Fibroblast of lung (primary cell): ENCODE results near the gene EWSR1. TPM values are rescaled to one million over a fixed set of nuclear protein-coding genes. Genes with fewer than 3 reads are reported as not detected.
"Not testable (repeated sequence)": the region's sequence is repeated elsewhere in the genome, so short reads cannot be mapped to it uniquely, and the experiment has no call there.

ENCODE experiments used
- DNase-seq, 2 donors: peaks; one replicate each; pipeline versions ENCODE4 v3.0.0 to v3.0.0-alpha.2; 2010; ENCODE audit warnings: low read depth in 2 of 2
- H2AFZ ChIP-seq: 2 replicates; pipeline ENCODE4 v1.5.1; 2012; ENCODE audit warnings: low read length, control low read depth, inconsistent platforms
- H3K27ac ChIP-seq: 2 replicates; pipeline ENCODE4 v1.5.1; 2011; ENCODE audit warnings: low read length, control low read depth; ENCODE audit not compliant: insufficient read depth
- H3K27me3 ChIP-seq: 2 replicates; pipeline ENCODE4 v1.5.1; 2011; ENCODE audit warnings: mild to moderate bottlenecking, low read length; ENCODE audit not compliant: control insufficient read depth, insufficient read depth
- H3K36me3 ChIP-seq: 2 replicates; pipeline ENCODE4 v1.5.1; 2011; ENCODE audit warnings: low read length; ENCODE audit not compliant: control insufficient read depth, insufficient read depth
- H3K4me1 ChIP-seq: 2 replicates; pipeline ENCODE4 v1.5.1; 2011; ENCODE audit warnings: low read length; ENCODE audit not compliant: control insufficient read depth, insufficient read depth; ENCODE audit errors: extremely low read depth
- H3K4me2 ChIP-seq: 2 replicates; pipeline ENCODE4 v1.5.1; 2011; ENCODE audit warnings: low read length, control low read depth; ENCODE audit not compliant: insufficient read depth; ENCODE audit errors: extremely low read depth
- H3K4me3 ChIP-seq, 4 experiments: fragments of 200-600 bp in 1 of 4; sonication (generic) in 1 of 4; replicated peaks in 1 of 4; 2 replicates each; pipeline ENCODE4 v1.5.1; 2011 to 2016; ENCODE audit warnings: low read length in 4 of 4, low read depth in 3 of 4, mild to moderate bottlenecking in 3 of 4, control low read depth in 2 of 4, inconsistent platforms in 1 of 4, mixed read lengths in 1 of 4; ENCODE audit not compliant: insufficient read depth in 1 of 4; ENCODE audit errors: control extremely low read depth in 1 of 4
- H3K79me2 ChIP-seq: 2 replicates; pipeline ENCODE4 v1.5.1; 2012; ENCODE audit warnings: mild to moderate bottlenecking, low read length, inconsistent platforms; ENCODE audit not compliant: control insufficient read depth, insufficient read depth
- H3K9ac ChIP-seq: 2 replicates; pipeline ENCODE4 v1.5.1; 2011; ENCODE audit warnings: mild to moderate bottlenecking, low read length, control low read depth; ENCODE audit not compliant: insufficient read depth
- H3K9me3 ChIP-seq: 2 replicates; pipeline ENCODE4 v1.5.1; 2012; ENCODE audit warnings: low read depth, low read length; ENCODE audit not compliant: control insufficient read depth, insufficient read depth
- H4K20me1 ChIP-seq: 2 replicates; pipeline ENCODE4 v1.5.1; 2011; ENCODE audit warnings: low read length; ENCODE audit not compliant: control insufficient read depth, insufficient read depth; ENCODE audit errors: extremely low read depth
- CTCF ChIP-seq, 2 donors: IDR thresholded peaks in 1 of 2; conservative IDR thresholded peaks in 1 of 2; 1 replicate in 1 of 2; 2 replicates in 1 of 2; pipeline ENCODE4 v1.5.1; 2011 to 2012; ENCODE audit warnings: low read length in 2 of 2, control low read depth in 1 of 2, inconsistent platforms in 1 of 2, low read depth in 1 of 2, mild to moderate bottlenecking in 1 of 2
- EZH2 ChIP-seq: IDR thresholded peaks from 2 replicates; pipeline ENCODE4 v1.5.1; 2012; ENCODE audit warnings: low read length, control low read depth, mild to moderate bottlenecking; ENCODE audit errors: missing control alignments
- polyA minus RNA-seq: library from RNA; depleted of rRNA, polyadenylated mRNA; stranded (reverse); fragments of >200 nt; gene quantifications from 2 replicates; pipeline ENCODE4 v1.2.3, GENCODE V29; 2011; ENCODE audit warnings: low replicate concordance
- polyA plus RNA-seq, 2 donors: library from polyadenylated mRNA; depleted of rRNA in 1 of 2; stranded (reverse) in 1 of 2; unstranded in 1 of 2; fragments of >200 nt; gene quantifications; 2 replicates each; pipeline ENCODE4 v1.2.1, GENCODE V29; 2011 to 2012; ENCODE audit warnings: missing spikeins in 1 of 2
- total RNA-seq: library from RNA; depleted of rRNA; stranded (reverse); fragments of >200 nt; gene quantifications from 2 replicates; pipeline ENCODE4 v1.2.1, GENCODE V29; 2014

EWSR1 gene
- 107 and 150 TPM in 2 replicates for total RNA-seq
- polyA plus RNA-seq = 172 and 224 TPM in 2 replicates
- polyA plus RNA-seq (2012) = 259 and 264 TPM in 2 replicates
- polyA minus RNA-seq = 288 and 421 TPM in 2 replicates

GRCh38 chr22:29267858-29268510 is at the start of gene EWSR1, which contains the start of gene RHBDD3:
EWSR1 (plus strand) TSS chr22:29268268; CDS start chr22:29268337, 69 bp downstream.
RHBDD3 (minus strand) TSS chr22:29267981; CDS start chr22:29265626, 2,355 bp downstream.
- peaks cover 20% of the 10 kb centered on the region for H4K20me1 ChIP-seq

GRCh38 chr22:29218758-29219408 is 49.2 kb upstream of the EWSR1 start:
- TF ChIP-seq CTCF (conservative IDR thresholded peaks at IDR 0.05 in 1 of 2, IDR thresholded peaks at IDR 0.05 in 1 of 2; ENCODE audit: low read depth in 1 of 2, low read length in 2 of 2) (no peak), EZH2 (no peak)
- H3K27me3 ChIP-seq = peaks cover 7% of the 10 kb centered on the region

More at GRCh38 chr22:29267858-29268510, at the start of gene EWSR1, which contains the start of gene RHBDD3:
- Histone ChIP-seq H3K9me3 (no peaks in the 10 kb centered on the region), H3K9ac (peak within 1 kb of the TSS; percentile 100), H3K4me3 (peak within 1 kb of the TSS; percentile 82 to 91 (median 88)), H3K4me1 (peaks cover 27% of the 10 kb centered on the region), H3K27ac (peak within 1 kb of the TSS; percentile 100), H3K79me2 (peaks cover 60% of the 10 kb centered on the region), H3K36me3 (peaks cover 13% of the 10 kb centered on the region), H2AFZ (peak within 1 kb of the TSS; percentile 93), H3K4me2 (peak within 1 kb of the TSS; percentile 100), H3K27me3 (no peaks in the 10 kb centered on the region)
- TF ChIP-seq EZH2 = no peak
- DNase-seq = peak; percentile 98

GRCh38 chr22:29219409-29219782 is 48.7 kb upstream of the EWSR1 start:
- H3K9me3 ChIP-seq, H3K4me2 ChIP-seq, H3K79me2 ChIP-seq, H4K20me1 ChIP-seq, H3K27me3 ChIP-seq, H3K4me3 ChIP-seq, H3K36me3 ChIP-seq, H3K4me1 ChIP-seq, DNase-seq, H3K9ac ChIP-seq, H3K27ac ChIP-seq, H2AFZ ChIP-seq: not testable (repeated sequence)

More at GRCh38 chr22:29218758-29219408, 49.2 kb upstream of the EWSR1 start:
- Histone ChIP-seq H3K27ac (no peak overlapping the region), H3K36me3 (no peaks in the 10 kb centered on the region), H3K9ac (no peak overlapping the region), H2AFZ (no peak overlapping the region), H3K4me1 (no peaks in the 10 kb centered on the region), H4K20me1 (no peaks in the 10 kb centered on the region), H3K9me3 (no peaks in the 10 kb centered on the region), H3K4me2 (no peak overlapping the region), H3K4me3 (no peak overlapping the region), H3K79me2 (no peaks in the 10 kb centered on the region)
- DNase-seq = no peak
